Upper lobe of right lung (tissue), 1 donor: ENCODE results near the gene MED26. TPM values are rescaled to one million over a fixed set of nuclear protein-coding genes. Genes with fewer than 3 reads are reported as not detected.

Experiments
- ATAC-seq: fragments of 200-7000 bp; cut with Tn5 transposase; one replicate; pipeline ENCODE4 v1.9.1; 2020; ENCODE audit warnings: mild to moderate bottlenecking, moderate library complexity
- DNase-seq: peaks from one replicate; pipeline ENCODE4 v3.0.0-alpha.2; 2020
- H3K27ac ChIP-seq: fragments of 200-600 bp; one replicate; pipeline ENCODE4 v1.8.0; 2022
- H3K27me3 ChIP-seq: fragments of 200-600 bp; one replicate; pipeline ENCODE4 v1.8.0; 2022; ENCODE audit warnings: mild to moderate bottlenecking
- H3K36me3 ChIP-seq: fragments of 200-600 bp; one replicate; pipeline ENCODE4 v1.8.0; 2022
- H3K4me1 ChIP-seq: fragments of 200-600 bp; one replicate; pipeline ENCODE4 v1.8.0; 2022
- H3K4me3 ChIP-seq: fragments of 200-600 bp; one replicate; pipeline ENCODE4 v1.8.0; 2022; ENCODE audit warnings: mild to moderate bottlenecking
- H3K9me3 ChIP-seq: fragments of 200-600 bp; one replicate; pipeline ENCODE4 v1.8.0; 2022
- intact Hi-C: fragments of 100-400 bp; cut with DNase I; formaldehyde crosslinking; loops from one replicate; pipeline ENCODE4 v1.11.0; 2022
- total RNA-seq: library from RNA; stranded (reverse); fragmentation: NEBNext Ultra II Directional; extraction: Animal tissue kit (Norgen Biotek cat#: 25700); gene quantifications from one replicate; pipeline ENCODE4 v1.2.1, GENCODE V29; 2021
- TF ChIP-seq, protein P1 (sequence below): fragments of 200-600 bp; IDR thresholded peaks from one replicate; pipeline ENCODE4 v1.8.0; 2022; ENCODE audit warnings: antibody characterized with exemption
- donor health status: DM: no; HTN: yes; CAD: no; lungs with severe emphysema.

Gene MED26
- total RNA-seq, 1 donor from 2014 or later = 13.4 TPM

DNA sequence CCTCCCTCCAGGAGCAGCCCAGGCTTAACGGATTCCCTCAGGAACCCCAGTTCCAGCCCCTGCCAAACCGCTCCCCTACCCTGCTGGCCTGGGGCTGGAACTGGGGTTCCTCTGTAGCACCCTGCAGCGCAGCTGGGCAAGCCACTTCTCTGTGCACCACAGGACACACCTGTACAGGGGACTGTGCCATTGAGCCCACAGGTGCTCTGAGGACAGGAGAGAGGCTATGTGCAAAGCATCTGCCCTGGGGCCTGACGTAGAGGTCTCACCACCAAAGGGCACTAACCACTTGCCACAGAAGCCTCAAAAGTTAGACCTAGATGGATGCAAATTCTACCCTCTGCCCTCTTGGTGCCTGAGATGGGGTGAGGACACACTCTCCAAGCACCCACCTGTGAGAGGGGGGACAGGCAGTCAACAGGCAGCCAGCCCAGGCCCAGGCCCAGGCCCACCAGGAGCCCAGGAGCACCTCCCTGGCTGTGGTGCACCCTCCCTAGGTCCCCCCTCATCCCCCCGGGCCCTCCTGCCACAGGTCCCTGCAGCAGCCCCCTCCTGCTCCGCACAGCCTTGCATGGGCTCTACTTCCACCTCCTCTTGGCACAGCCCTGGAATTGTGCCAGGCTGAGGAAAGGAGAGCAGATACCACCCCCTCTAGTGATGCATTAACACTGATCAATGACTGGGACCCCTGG lies 28.2 kb downstream of the MED26 start:
- DNase-seq = no peak
- H3K27ac ChIP-seq = no peak overlapping the region
- TF ChIP-seq, protein P1, sequence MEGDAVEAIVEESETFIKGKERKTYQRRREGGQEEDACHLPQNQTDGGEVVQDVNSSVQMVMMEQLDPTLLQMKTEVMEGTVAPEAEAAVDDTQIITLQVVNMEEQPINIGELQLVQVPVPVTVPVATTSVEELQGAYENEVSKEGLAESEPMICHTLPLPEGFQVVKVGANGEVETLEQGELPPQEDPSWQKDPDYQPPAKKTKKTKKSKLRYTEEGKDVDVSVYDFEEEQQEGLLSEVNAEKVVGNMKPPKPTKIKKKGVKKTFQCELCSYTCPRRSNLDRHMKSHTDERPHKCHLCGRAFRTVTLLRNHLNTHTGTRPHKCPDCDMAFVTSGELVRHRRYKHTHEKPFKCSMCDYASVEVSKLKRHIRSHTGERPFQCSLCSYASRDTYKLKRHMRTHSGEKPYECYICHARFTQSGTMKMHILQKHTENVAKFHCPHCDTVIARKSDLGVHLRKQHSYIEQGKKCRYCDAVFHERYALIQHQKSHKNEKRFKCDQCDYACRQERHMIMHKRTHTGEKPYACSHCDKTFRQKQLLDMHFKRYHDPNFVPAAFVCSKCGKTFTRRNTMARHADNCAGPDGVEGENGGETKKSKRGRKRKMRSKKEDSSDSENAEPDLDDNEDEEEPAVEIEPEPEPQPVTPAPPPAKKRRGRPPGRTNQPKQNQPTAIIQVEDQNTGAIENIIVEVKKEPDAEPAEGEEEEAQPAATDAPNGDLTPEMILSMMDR = no peak
- H3K27me3 ChIP-seq = no peaks in the 10 kb centered on the region
- no peaks in the 10 kb centered on the region for H3K9me3 ChIP-seq
- no peaks in the 10 kb centered on the region for H3K36me3 ChIP-seq
- peaks cover 7% of the 10 kb centered on the region for H3K4me1 ChIP-seq
- ATAC-seq = no peak
- no peak overlapping the region for H3K4me3 ChIP-seq
- intact Hi-C loops = no loop called here

DNA sequence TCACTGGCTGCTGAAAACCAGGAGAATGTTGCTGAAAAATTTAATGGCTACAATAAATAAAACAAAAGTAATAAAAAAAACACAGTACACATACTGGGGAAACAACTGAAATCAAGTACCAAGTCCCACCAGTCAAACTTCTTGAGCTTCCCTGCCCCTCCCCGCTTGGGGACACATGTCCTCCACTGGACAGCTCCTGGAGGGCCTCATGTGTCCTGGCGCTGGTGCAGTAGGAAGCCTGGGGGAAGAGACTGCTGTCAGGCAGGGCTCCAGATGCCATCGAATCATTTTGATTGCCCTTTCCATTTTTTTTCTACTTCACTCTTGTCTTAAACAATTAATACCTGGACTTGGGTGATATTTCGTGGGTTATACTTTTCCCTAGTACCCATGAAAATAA lies 29.2 kb downstream of the MED26 start:
- Histone ChIP-seq H3K27ac (no peak overlapping the region), H3K36me3 (no peaks in the 10 kb centered on the region), H3K4me1 (peaks cover 13% of the 10 kb centered on the region), H3K9me3 (no peaks in the 10 kb centered on the region), H3K27me3 (no peaks in the 10 kb centered on the region), H3K4me3 (no peak overlapping the region)
- ATAC-seq (no peak), DNase-seq (no peak)
- intact Hi-C loops = no loop called here
- TF ChIP-seq, protein P1 = no peak

DNA sequence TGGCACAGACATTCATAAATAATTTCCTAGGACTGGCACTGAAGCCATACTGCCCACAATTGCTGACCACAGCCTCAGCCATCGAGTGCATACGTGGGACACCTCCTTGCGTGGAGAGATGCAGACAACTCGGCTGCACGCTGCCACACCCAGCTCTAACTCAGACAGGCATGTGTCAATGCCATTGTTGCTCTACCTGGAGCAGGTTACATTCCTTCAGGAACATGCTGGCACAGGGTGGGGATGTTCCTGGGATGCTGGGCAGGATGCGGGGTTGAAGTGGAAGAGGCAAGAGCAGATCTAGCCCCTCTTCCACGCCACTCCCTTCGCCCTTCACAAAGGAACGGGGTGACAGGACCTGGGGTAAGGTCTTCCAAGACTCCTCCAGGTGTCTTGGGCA lies 31.6 kb downstream of the MED26 start:
- TF ChIP-seq, protein P1 = no peak
- Histone ChIP-seq H3K4me3 (no peak overlapping the region), H3K4me1 (peaks cover 23% of the 10 kb centered on the region), H3K36me3 (no peaks in the 10 kb centered on the region), H3K27me3 (no peaks in the 10 kb centered on the region), H3K27ac (no peak overlapping the region), H3K9me3 (no peaks in the 10 kb centered on the region)
- DNase-seq (no peak), ATAC-seq (no peak)
- intact Hi-C loops = no loop called here

DNA sequence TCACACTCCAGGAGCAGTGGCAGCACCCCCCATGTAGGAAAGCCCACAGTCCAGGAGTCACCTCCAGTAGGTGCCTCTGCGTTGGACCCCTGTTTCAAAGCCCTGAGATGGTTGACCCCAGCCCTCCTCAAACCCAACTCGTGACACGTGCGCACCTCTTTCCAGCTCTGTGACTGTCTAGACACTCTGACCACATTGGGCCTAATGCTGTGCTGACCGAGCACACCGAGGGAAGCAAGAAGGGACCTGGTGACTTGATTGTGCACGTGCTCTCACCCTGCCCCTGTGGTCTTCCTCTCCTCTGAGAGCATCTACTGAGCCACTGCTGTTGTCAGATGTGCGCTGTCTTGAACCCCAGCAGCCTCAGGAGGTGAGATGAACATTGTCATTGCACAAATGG lies 32.9 kb downstream of the MED26 start:
- Histone ChIP-seq H3K4me1 (peaks cover 29% of the 10 kb centered on the region), H3K27me3 (no peaks in the 10 kb centered on the region), H3K27ac (no peak overlapping the region), H3K4me3 (no peak overlapping the region), H3K36me3 (no peaks in the 10 kb centered on the region), H3K9me3 (no peaks in the 10 kb centered on the region)
- TF ChIP-seq, protein P1 = no peak
- no peak for DNase-seq
- ATAC-seq = no peak
- intact Hi-C loops = no loop called here

DNA sequence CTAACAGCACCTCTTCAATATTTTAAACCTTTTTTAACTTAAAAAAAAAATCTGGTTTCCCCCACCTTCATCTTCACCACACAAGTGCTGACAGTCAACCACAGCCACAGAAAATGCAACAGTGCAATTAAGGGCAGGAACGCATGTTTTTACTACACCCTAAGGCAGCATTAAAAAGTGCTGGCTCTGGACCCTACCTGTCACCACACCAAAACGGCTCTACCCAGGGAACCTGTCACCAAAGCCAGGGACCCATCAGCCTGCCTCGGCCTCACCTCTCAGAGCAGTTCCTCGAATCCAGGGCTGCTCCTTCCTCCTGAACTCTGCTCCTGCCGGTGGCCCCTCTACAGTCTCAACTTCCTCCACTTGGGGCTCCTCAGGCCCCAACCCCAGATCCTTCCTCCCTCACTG lies 33.3 kb downstream of the MED26 start:
- no peak overlapping the region for H3K4me3 ChIP-seq
- TF ChIP-seq, protein P1 = no peak
- no peak overlapping the region for H3K27ac ChIP-seq
- peaks cover 33% of the 10 kb centered on the region for H3K4me1 ChIP-seq
- DNase-seq = no peak
- intact Hi-C loops = no loop called here
- H3K27me3 ChIP-seq = no peaks in the 10 kb centered on the region
- no peak for ATAC-seq
- H3K9me3 ChIP-seq = no peaks in the 10 kb centered on the region
- H3K36me3 ChIP-seq = no peaks in the 10 kb centered on the region
